Transverse colon (tissue), 4 donors: ENCODE data around the gene SPSB3. TPM values are rescaled to one million over a fixed set of nuclear protein-coding genes. Genes with fewer than 3 reads are reported as not detected.

Source experiments
- DNase-seq: peaks from one replicate; pipeline ENCODE4 v3.0.0-alpha.2; 2019
- H3K27ac ChIP-seq, 4 donors: fragments of 200-600 bp; sonication (generic); 2 replicates each; pipeline ENCODE4 v1.5.1; 2016 to 2018; ENCODE audit warnings: inconsistent platforms in 4 of 4
- H3K27me3 ChIP-seq: fragments of 200-600 bp; sonication (generic); 2 replicates; pipeline ENCODE4 v1.5.1; 2017; ENCODE audit warnings: inconsistent platforms
- H3K36me3 ChIP-seq, 4 donors: fragments of 200-600 bp; sonication (generic); 2 replicates each; pipeline ENCODE4 v1.5.1; 2017 to 2019; ENCODE audit warnings: inconsistent platforms in 4 of 4
- H3K4me1 ChIP-seq, 4 donors: fragments of 200-600 bp; sonication (generic); 2 replicates each; pipeline ENCODE4 v1.5.1; 2017 to 2020; ENCODE audit warnings: inconsistent platforms in 4 of 4
- H3K4me3 ChIP-seq, 4 donors: fragments of 200-600 bp; sonication (generic); 1 replicate in 1 of 4; 2 replicates in 3 of 4; pipeline versions ENCODE4 v1.5.1 to v1.6.1; 2017 to 2019; ENCODE audit warnings: inconsistent platforms in 4 of 4
- H3K9me3 ChIP-seq, 2 donors: fragments of 200-600 bp; sonication (generic); 2 replicates each; pipeline ENCODE4 v1.5.1; 2017 to 2019; ENCODE audit warnings: inconsistent platforms in 2 of 2
- CTCF ChIP-seq, 5 experiments: fragments of 200-600 bp in 3 of 5; fragments of 450-650 bp in 2 of 5; sonication (generic) in 3 of 5; IDR thresholded peaks; 1 replicate in 2 of 5; 2 replicates in 3 of 5; pipeline ENCODE4 v1.5.1; 2016 to 2017; ENCODE audit warnings: antibody characterized with exemption in 5 of 5, inconsistent platforms in 3 of 5, mild to moderate bottlenecking in 2 of 5, moderate library complexity in 1 of 5
- EP300 ChIP-seq: sonication (generic); formaldehyde crosslinking; IDR thresholded peaks from one replicate; pipeline ENCODE4 v1.6.1; 2017; ENCODE audit warnings: antibody characterized with exemption, low read depth
- POLR2A ChIP-seq: fragments of 450-650 bp; IDR thresholded peaks from one replicate; pipeline ENCODE4 v1.6.1; 2016; ENCODE audit warnings: antibody characterized with exemption, mild to moderate bottlenecking, moderate library complexity
- POLR2AphosphoS5 ChIP-seq, 3 donors: sonication (generic); formaldehyde crosslinking; IDR thresholded peaks; one replicate each; pipeline ENCODE4 v1.6.1; 2016; ENCODE audit warnings: antibody characterized with exemption in 3 of 3
- WGBS, 2 donors: methylation state at CpG; one replicate each; pipeline ENCODE4 v1.1.5; 2018; ENCODE audit warnings: low coverage in 1 of 2; 5-methylcytosine and 5-hydroxymethylcytosine counted together
- in situ Hi-C, 4 donors: fragments of 200-750 bp; cut with MboI; loops; one replicate each; pipeline versions ENCODE4 v1.15.0 to v1.15.1; 2017; ENCODE audit warnings: low sequenced_read_pairs in 3 of 4, low pct_ligation_motif_present in 1 of 4, low pct_unique_long_range_greater_than_20kb in 1 of 4
- intact Hi-C: fragments of 100-400 bp; cut with DNase I; formaldehyde crosslinking; loops from one replicate; pipeline ENCODE4 v1.15.1; 2023; ENCODE audit warnings: low total_unique reads
- total RNA-seq, 4 donors: library from RNA; depleted of rRNA; stranded (reverse); fragments of >200 nt; gene quantifications; one replicate each; pipeline ENCODE4 v1.1.0, GENCODE V29; 2016

Gene SPSB3
- total RNA-seq, 4 donors from 2014 or later: 101 to 289 (median 125) TPM

- Histone ChIP-seq H3K36me3 (peaks cover 0 to 7% (median 0%) of the 10 kb centered on the region in 4 donors), H3K27me3 (no peaks in the 10 kb centered on the region), H3K9me3 (no peaks in the 10 kb centered on the region), H3K4me1 (peaks cover 6 to 27% (median 19%) of the 10 kb centered on the region in 4 donors), H3K4me3 (no peak overlapping the region), H3K27ac (no peak overlapping the region)
- in situ Hi-C loops: no loop called here
- DNase-seq: no peak
- no peak for TF ChIP-seq POLR2AphosphoS5 (IDR thresholded peaks at IDR 0.05)
- TF ChIP-seq POLR2A: no peak
- TF ChIP-seq EP300: no peak
- no peak for TF ChIP-seq CTCF (IDR thresholded peaks at IDR 0.05)
- intact Hi-C loops: no loop called here
- 91% methylated on average over 40 of the region's 41 CpGs; no CpG with 5 or more reads in 1 of the 2 donors for WGBS, 2 donors
Observed at GRCh38 chr16:1768061-1768766, 14.2 kb downstream of the SPSB3 start.

GRCh38 chr16:1767116-1767994, 15.0 kb downstream of the SPSB3 start:
- 86% methylated on average over 29 of the region's 42 CpGs; no CpG with 5 or more reads in 1 of the 2 donors for WGBS, 2 donors
- Histone ChIP-seq H3K27ac (no peak overlapping the region), H3K27me3 (no peaks in the 10 kb centered on the region), H3K36me3 (peaks cover 0 to 7% (median 0%) of the 10 kb centered on the region in 4 donors), H3K4me3 (no peak overlapping the region), H3K4me1 (peaks cover 6 to 25% (median 19%) of the 10 kb centered on the region in 4 donors), H3K9me3 (no peaks in the 10 kb centered on the region)
- TF ChIP-seq EP300 (no peak), CTCF (IDR thresholded peaks at IDR 0.05) (no peak), POLR2AphosphoS5 (IDR thresholded peaks at IDR 0.05) (peak in 1 of 3 donors; percentile 2), POLR2A (no peak)
- intact Hi-C loops (no loop called here), in situ Hi-C loops (no loop called here)
- no peak for DNase-seq

- 94% methylated on average over 16 of the region's 18 CpGs; no CpG with 5 or more reads in 1 of the 2 donors for WGBS, 2 donors
- in situ Hi-C loops (no loop called here), intact Hi-C loops (no loop called here)
- TF ChIP-seq POLR2A (no peak), POLR2AphosphoS5 (IDR thresholded peaks at IDR 0.05) (no peak), EP300 (no peak), CTCF (IDR thresholded peaks at IDR 0.05) (no peak)
- no peak overlapping the region for H3K27ac ChIP-seq
- H3K9me3 ChIP-seq: no peaks in the 10 kb centered on the region
- no peak for DNase-seq
- H3K27me3 ChIP-seq: no peaks in the 10 kb centered on the region
- H3K4me3 ChIP-seq: no peak overlapping the region
- H3K4me1 ChIP-seq: peaks cover 6 to 19% (median 13%) of the 10 kb centered on the region in 4 donors
- peaks cover 0 to 7% (median 0%) of the 10 kb centered on the region in 4 donors for H3K36me3 ChIP-seq
Observed at GRCh38 chr16:1766701-1767100, 15.7 kb downstream of the SPSB3 start.

GRCh38 chr16:1766231-1766630, 16.1 kb downstream of the SPSB3 start:
- intact Hi-C loops (no loop called here), in situ Hi-C loops (no loop called here)
- Histone ChIP-seq H3K9me3 (no peaks in the 10 kb centered on the region), H3K36me3 (peaks cover 0 to 7% (median 0%) of the 10 kb centered on the region in 4 donors), H3K4me3 (no peak overlapping the region), H3K4me1 (peaks cover 6 to 16% (median 12%) of the 10 kb centered on the region in 4 donors), H3K27me3 (no peaks in the 10 kb centered on the region), H3K27ac (no peak overlapping the region)
- no peak for TF ChIP-seq CTCF (IDR thresholded peaks at IDR 0.05)
- DNase-seq: no peak
- 94% methylated on average over 14 of the region's 19 CpGs; no CpG with 5 or more reads in 1 of the 2 donors for WGBS, 2 donors
